ENCODE measurements around the gene FAAH. TPM values are rescaled to one million over a fixed set of nuclear protein-coding genes. Genes with fewer than 3 reads are reported as not detected.

Gene FAAH
- total and polyA plus RNA-seq, 2 of the 13 experiments (the other 11 are each of a cell fraction or from before 2014, with no cell fraction given) = 5.4 to 11.0 TPM

GRCh38 chr1:46447499-46448108 lies 53.5 kb downstream of the FAAH start:
- in situ Hi-C loops (cut with HindIII; ENCODE audit: extremely low pct_ligation_motif_present, low pct_unique_long_range_greater_than_20kb) = loop anchor here (5.0 kb wide), 1 partner anchor 80 kb away; no protein-coding TSS in a partner anchor
- intact Hi-C loops (cut with micrococcal nuclease; ENCODE audit: unreplicated experiment) = loop anchor here (1.0 kb wide), 1 partner anchor 81 kb away; no protein-coding TSS in a partner anchor
- BruUV-seq (replicated peaks) = no TSS peak
- no peak for DNase-seq (ENCODE audit: low spot score)
- H3K36me3 ChIP-seq (replicated peaks in 1 of 2; ENCODE audit: control insufficient read depth in 1 of 2, insufficient read depth in 2 of 2, low read length in 2 of 2) = no peaks in the 10 kb centered on the region
- no peak overlapping the region for H3K9ac ChIP-seq (ENCODE audit: insufficient read depth, low read depth, low read length)
- CTCF ChIA-PET (ENCODE audit: low intra/inter-chr PET ratio, low total read pairs) = interaction anchor here (1.4 to 4.1 kb wide), 2 partner anchors 80 to 87 kb away, joined by 12 to 37 read pairs; a partner anchor contains a TSS
- no peak for ATAC-seq
- H3K4me3 ChIP-seq (replicated peaks in 1 of 3; ENCODE audit: insufficient read depth in 1 of 3, low read depth in 2 of 3, low read length in 3 of 3) = no peak overlapping the region
- no peak for TF ChIP-seq SPEN (CRISPR knock-in tag; IDR thresholded peaks at IDR 0.05; ENCODE audit: low read depth)
- no peak for TF ChIP-seq SOX6 (IDR thresholded peaks at IDR 0.05)
- TF ChIP-seq SOX6 (CRISPR knock-in tag; IDR thresholded peaks at IDR 0.05) = no peak
- TF ChIP-seq ZNF615 (CRISPR knock-in tag; IDR thresholded peaks at IDR 0.05; ENCODE audit: borderline replicate concordance) = no peak
- TF ChIP-seq DBP (CRISPR knock-in tag; IDR thresholded peaks at IDR 0.05; ENCODE audit: not compliant biosample characterization) = no peak
- no peak for TF ChIP-seq SIN3A (IDR thresholded peaks at IDR 0.05; ENCODE audit: borderline replicate concordance, low read depth, low read length)
- no peak for TF ChIP-seq GATA4 (IDR thresholded peaks at IDR 0.05; ENCODE audit: borderline replicate concordance, low read depth)
- no peak for TF ChIP-seq RFX3 (CRISPR knock-in tag; IDR thresholded peaks at IDR 0.05)
- TF ChIP-seq RAD21 (CRISPR knock-in tag; IDR thresholded peaks at IDR 0.05) = no peak
- no peak for TF ChIP-seq RORA (CRISPR knock-in tag; IDR thresholded peaks at IDR 0.05)
- no peak for TF ChIP-seq REST (IDR thresholded peaks at IDR 0.05; ENCODE audit: borderline replicate concordance in 1 of 2, low read depth in 1 of 2, low read length in 2 of 2)
- no peak for TF ChIP-seq LBX2 (CRISPR knock-in tag; IDR thresholded peaks at IDR 0.05; ENCODE audit: borderline replicate concordance)
- no peak for TF ChIP-seq ZNF225 (CRISPR knock-in tag; IDR thresholded peaks at IDR 0.05)
- no peak for TF ChIP-seq PRDM4 (CRISPR knock-in tag; IDR thresholded peaks at IDR 0.05; ENCODE audit: borderline replicate concordance)
- no peak for TF ChIP-seq KDM5A (IDR thresholded peaks at IDR 0.05; ENCODE audit: borderline replicate concordance, low read length)
- TF ChIP-seq ZNF749 (CRISPR knock-in tag; IDR thresholded peaks at IDR 0.05; ENCODE audit: borderline replicate concordance) = no peak
- no peak overlapping the region for H2AFZ ChIP-seq (ENCODE audit: low read length)
- H3K4me2 ChIP-seq (ENCODE audit: low read depth, low read length) = no peak overlapping the region
- FAIRE-seq = no peak
- peaks cover 5% of the 10 kb centered on the region; the same call in 1 of the 2 replicates for H3K4me1 ChIP-seq (ENCODE audit: insufficient read depth, low read length)
- no peaks in the 10 kb centered on the region for H3K79me2 ChIP-seq (ENCODE audit: insufficient read depth, low read length)
- H4K20me1 ChIP-seq (ENCODE audit: insufficient read depth, low read length) = no peaks in the 10 kb centered on the region
- POLR2A ChIA-PET = interaction anchor here (1.1 kb wide), 1 partner anchor 87 kb away, joined by 3 read pairs; a partner anchor contains a TSS
- no peak overlapping the region for H3K27ac ChIP-seq (ENCODE audit: extremely low read length, insufficient read depth, low read length)
- H3K9me3 ChIP-seq (ENCODE audit: low read length) = no peaks in the 10 kb centered on the region
- H3K27me3 ChIP-seq (ENCODE audit: control insufficient read depth in 1 of 2, insufficient read depth in 2 of 2, low read length in 2 of 2) = peaks cover 10 to 75% of the 10 kb centered on the region in 2 experiments
- 54% methylated on average over 10 of the region's 14 CpGs for WGBS (ENCODE audit: low lambda C conversion rate)
